Lower leg skin (tissue), 3 donors: Measurements from ENCODE around the gene UTP14A.

Experiments
- POLR2A ChIP-seq, 2 donors: fragments of 450-650 bp; IDR thresholded peaks; one replicate each; pipeline ENCODE4 v1.6.1; 2016 to 2017; ENCODE audit warnings: antibody characterized with exemption in 2 of 2, mild to moderate bottlenecking in 1 of 2, moderate library complexity in 1 of 2
- TF ChIP-seq, protein P1 (sequence below), 3 donors: fragments of 450-650 bp; IDR thresholded peaks; one replicate each; pipeline ENCODE4 v1.5.1; 2016; ENCODE audit warnings: antibody characterized with exemption in 3 of 3, mild to moderate bottlenecking in 3 of 3, moderate library complexity in 2 of 3

DNA sequence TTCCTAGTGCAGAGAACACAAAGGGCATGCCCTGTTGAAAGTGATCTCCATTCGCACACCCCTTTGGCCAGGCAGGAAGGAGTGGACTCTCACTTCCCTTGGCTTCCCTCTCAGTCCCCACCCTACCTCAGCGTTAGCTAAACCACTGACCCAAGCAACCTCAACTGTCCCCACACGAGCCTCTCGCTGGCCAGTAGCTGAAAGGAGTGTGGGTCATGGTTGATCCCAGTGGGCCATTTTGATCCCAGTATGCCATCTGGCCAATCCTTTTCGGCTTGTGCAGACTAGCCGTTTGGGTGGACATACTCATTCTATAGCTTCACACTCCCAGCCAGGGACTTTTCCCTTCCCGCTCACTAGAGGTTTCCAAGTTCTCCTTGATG lies 52.1 kb downstream of the UTP14A start:
- TF ChIP-seq, protein P1, sequence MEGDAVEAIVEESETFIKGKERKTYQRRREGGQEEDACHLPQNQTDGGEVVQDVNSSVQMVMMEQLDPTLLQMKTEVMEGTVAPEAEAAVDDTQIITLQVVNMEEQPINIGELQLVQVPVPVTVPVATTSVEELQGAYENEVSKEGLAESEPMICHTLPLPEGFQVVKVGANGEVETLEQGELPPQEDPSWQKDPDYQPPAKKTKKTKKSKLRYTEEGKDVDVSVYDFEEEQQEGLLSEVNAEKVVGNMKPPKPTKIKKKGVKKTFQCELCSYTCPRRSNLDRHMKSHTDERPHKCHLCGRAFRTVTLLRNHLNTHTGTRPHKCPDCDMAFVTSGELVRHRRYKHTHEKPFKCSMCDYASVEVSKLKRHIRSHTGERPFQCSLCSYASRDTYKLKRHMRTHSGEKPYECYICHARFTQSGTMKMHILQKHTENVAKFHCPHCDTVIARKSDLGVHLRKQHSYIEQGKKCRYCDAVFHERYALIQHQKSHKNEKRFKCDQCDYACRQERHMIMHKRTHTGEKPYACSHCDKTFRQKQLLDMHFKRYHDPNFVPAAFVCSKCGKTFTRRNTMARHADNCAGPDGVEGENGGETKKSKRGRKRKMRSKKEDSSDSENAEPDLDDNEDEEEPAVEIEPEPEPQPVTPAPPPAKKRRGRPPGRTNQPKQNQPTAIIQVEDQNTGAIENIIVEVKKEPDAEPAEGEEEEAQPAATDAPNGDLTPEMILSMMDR (IDR thresholded peaks at IDR 0.05) = no peak
- TF ChIP-seq POLR2A (IDR thresholded peaks at IDR 0.05) = no peak
